ENCODE data around the gene MCU. TPM values are rescaled to one million over a fixed set of nuclear protein-coding genes. Genes with fewer than 3 reads are reported as not detected.
A peak's percentile ranks its signal among the peaks of the same experiment; 100 is the strongest.
"Not testable (repeated sequence)": the region's sequence is repeated elsewhere in the genome, so short reads cannot be mapped to it uniquely, and the experiment has no call there.

MCU gene
- total RNA-seq, 4 donors from 2014 or later = 17.6 to 24.9 (median 20.3) TPM

DNA sequence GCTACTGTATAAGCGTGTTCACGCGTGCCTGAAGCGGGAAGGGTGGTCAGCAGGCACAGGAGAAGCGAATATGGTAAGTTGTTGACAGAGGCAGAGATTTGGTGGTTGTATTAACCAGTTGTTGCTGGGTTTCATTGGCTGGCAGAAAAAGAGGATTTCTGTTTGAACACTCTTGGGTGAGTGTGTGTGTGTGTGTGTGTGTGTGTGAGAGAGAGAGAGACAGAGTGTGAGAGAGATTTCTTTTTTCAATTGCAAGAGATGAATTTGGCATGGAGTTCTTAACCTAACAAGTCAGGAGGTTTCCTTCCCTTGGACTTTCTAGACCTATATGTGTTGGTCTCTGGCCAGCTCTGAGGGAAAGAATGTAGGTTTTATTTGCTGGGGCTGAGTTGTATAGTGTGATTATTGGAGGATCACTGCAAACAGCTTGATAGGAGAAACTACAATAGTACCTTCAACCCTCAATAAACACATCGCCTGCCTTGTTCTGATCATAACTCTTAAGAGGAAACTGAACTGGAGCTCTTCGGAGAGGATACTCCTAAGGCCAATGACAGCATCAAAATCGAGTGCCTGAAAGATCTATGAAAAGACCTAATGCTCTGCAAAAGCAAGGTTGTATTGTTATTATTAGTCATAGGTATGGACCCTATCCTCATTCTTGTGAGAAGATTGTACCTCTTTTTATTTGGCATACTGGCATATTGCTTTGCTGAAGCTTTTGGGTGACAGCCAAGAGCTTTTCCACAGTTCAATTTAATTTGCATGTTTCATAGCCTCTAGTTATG is 1.2 kb downstream of the MCU start:
- peak overlapping the region; percentile 73 to 97 (median 93) for H3K27ac ChIP-seq
- TF ChIP-seq, protein P1, sequence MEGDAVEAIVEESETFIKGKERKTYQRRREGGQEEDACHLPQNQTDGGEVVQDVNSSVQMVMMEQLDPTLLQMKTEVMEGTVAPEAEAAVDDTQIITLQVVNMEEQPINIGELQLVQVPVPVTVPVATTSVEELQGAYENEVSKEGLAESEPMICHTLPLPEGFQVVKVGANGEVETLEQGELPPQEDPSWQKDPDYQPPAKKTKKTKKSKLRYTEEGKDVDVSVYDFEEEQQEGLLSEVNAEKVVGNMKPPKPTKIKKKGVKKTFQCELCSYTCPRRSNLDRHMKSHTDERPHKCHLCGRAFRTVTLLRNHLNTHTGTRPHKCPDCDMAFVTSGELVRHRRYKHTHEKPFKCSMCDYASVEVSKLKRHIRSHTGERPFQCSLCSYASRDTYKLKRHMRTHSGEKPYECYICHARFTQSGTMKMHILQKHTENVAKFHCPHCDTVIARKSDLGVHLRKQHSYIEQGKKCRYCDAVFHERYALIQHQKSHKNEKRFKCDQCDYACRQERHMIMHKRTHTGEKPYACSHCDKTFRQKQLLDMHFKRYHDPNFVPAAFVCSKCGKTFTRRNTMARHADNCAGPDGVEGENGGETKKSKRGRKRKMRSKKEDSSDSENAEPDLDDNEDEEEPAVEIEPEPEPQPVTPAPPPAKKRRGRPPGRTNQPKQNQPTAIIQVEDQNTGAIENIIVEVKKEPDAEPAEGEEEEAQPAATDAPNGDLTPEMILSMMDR (IDR thresholded peaks at IDR 0.05) = no peak
- TF ChIP-seq POLR2A (IDR thresholded peaks at IDR 0.05) (no peak), EP300 (IDR thresholded peaks at IDR 0.05) (no peak), POLR2AphosphoS5 (IDR thresholded peaks at IDR 0.05) (no peak)
- no peaks in the 10 kb centered on the region for H3K9me3 ChIP-seq
- peak overlapping the region; percentile 71 to 97 for H3K4me3 ChIP-seq
- peaks cover 6 to 38% (median 11%) of the 10 kb centered on the region in 3 donors for H3K4me1 ChIP-seq
- WGBS, 2 donors (ENCODE audit: low coverage in 1 of 2) = 0 to 4% methylated on average over 1 to 4 of the region's 8 CpGs
- H3K27me3 ChIP-seq = no peaks in the 10 kb centered on the region
- no peak for ATAC-seq
- H3K36me3 ChIP-seq = no peaks in the 10 kb centered on the region

DNA sequence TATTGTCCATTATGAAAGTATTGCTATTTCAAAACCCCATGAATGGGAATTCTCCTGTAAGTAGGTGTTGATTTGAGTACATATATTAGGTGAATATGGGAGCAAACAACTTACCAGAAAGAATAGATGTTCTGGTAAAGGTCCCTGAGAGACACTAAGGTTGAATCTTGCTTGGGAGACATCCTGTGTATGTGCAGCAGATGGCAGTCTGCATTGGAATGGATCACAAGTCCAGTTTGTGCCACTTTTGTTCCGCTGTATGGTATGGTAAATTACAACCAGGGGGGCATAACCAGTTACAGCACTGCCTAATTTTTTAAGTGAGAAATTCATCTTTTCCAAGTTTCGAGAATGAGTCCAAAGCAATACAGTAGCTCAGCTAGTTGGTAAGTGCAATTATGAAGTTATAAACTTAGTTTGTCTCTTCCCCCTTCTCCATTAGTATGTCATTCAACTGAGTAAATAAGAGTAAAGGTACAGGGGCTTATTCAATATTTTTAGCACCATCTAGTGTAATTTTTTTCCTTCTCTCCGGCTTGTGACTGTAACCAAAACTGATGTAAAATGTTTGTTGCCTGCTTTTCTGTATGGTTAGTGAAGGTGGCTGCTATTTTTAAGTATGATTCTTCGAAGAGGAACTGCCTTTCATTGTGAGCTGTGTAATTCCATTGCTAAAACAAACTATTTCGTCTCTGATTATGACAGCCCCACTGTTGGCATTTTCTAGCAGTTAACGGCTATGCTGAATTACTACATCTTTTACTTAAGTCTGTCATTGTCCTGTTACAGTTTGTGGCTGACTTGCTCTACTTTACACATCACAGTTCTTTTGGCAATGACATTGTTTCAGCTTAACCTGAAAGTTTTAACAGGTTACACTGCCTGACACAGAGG is 2.8 kb downstream of the MCU start:
- no peaks in the 10 kb centered on the region for H3K36me3 ChIP-seq
- peak overlapping the region in 1 of 2 donors; percentile 6 for H3K4me3 ChIP-seq
- no peaks in the 10 kb centered on the region for H3K9me3 ChIP-seq
- peaks cover 6 to 38% (median 11%) of the 10 kb centered on the region in 3 donors for H3K4me1 ChIP-seq
- 15 to 24% methylated on average over 6 of the region's 6 CpGs for WGBS, 2 donors (ENCODE audit: low coverage in 1 of 2)
- no peaks in the 10 kb centered on the region for H3K27me3 ChIP-seq
- ATAC-seq = no peak
- TF ChIP-seq, protein P1 (IDR thresholded peaks at IDR 0.05) = peak in 3 of 4 experiments; percentile 43 to 69 (median 59)
- TF ChIP-seq POLR2AphosphoS5 (IDR thresholded peaks at IDR 0.05) (peak; percentile 14), EP300 (IDR thresholded peaks at IDR 0.05) (no peak), POLR2A (IDR thresholded peaks at IDR 0.05) (no peak)
- peak overlapping the region in 1 of 4 donors; percentile 2 for H3K27ac ChIP-seq

DNA sequence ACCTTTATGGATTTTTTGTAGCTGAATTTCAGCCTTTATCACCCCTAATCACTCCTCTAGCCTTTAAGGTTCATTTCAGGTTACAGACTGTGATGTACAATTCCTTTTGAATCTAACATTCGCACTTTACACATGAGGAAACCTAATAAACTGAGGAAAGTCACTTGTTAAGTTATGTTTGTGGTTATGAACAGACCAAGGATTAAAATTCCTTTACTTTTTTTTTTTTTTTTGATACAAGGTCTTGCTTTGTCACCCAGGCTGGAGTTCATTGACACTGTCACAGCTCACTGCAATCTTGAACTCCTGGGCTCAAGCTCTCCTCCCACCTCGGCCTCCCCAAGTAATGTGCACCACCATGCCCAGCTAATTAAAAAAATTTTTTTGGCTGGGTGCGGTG is 3.6 kb downstream of the MCU start:
- 50 to 82% methylated on average over 1 to 2 of the region's 3 CpGs for WGBS, 2 donors (ENCODE audit: low coverage in 1 of 2)
- no peak overlapping the region for H3K4me3 ChIP-seq
- no peak for TF ChIP-seq POLR2A (IDR thresholded peaks at IDR 0.05)
- TF ChIP-seq POLR2AphosphoS5 (IDR thresholded peaks at IDR 0.05) = no peak
- no peak for TF ChIP-seq EP300 (IDR thresholded peaks at IDR 0.05)
- no peaks in the 10 kb centered on the region for H3K27me3 ChIP-seq
- H3K9me3 ChIP-seq = no peaks in the 10 kb centered on the region
- no peaks in the 10 kb centered on the region for H3K36me3 ChIP-seq
- H3K27ac ChIP-seq = no peak overlapping the region
- ATAC-seq = no peak
- peaks cover 6 to 45% (median 11%) of the 10 kb centered on the region in 3 donors for H3K4me1 ChIP-seq

DNA sequence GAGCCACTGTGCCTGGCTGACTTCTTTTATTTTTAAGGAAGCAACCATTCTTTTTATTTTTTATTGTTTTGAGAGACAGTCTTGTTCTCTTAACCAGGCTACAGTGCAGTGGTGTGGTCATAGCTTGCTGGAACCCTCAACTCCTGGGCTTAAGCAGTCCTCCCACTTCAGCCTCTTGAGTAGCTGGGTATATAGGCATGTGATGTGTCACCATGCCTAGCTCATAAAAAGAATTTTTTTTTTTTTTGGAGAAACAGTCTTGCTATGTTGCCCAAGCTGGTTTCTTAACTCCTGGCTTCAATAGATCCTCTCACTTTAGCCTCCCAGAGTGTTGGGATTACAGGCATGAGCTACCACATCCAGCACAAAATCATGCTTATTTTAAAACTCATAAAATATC is 5.8 kb downstream of the MCU start:
- H3K4me1 ChIP-seq = peaks cover 6 to 51% (median 11%) of the 10 kb centered on the region in 3 donors
- H3K9me3 ChIP-seq = no peaks in the 10 kb centered on the region
- ATAC-seq = no peak
- H3K36me3 ChIP-seq = no peaks in the 10 kb centered on the region
- H3K4me3 ChIP-seq = no peak overlapping the region
- no peak for TF ChIP-seq POLR2A (IDR thresholded peaks at IDR 0.05)
- TF ChIP-seq, protein P1 (IDR thresholded peaks at IDR 0.05) = no peak
- TF ChIP-seq EP300 (IDR thresholded peaks at IDR 0.05) = no peak
- no peak for TF ChIP-seq POLR2AphosphoS5 (IDR thresholded peaks at IDR 0.05)
- H3K27ac ChIP-seq = no peak overlapping the region
- no peaks in the 10 kb centered on the region for H3K27me3 ChIP-seq

DNA sequence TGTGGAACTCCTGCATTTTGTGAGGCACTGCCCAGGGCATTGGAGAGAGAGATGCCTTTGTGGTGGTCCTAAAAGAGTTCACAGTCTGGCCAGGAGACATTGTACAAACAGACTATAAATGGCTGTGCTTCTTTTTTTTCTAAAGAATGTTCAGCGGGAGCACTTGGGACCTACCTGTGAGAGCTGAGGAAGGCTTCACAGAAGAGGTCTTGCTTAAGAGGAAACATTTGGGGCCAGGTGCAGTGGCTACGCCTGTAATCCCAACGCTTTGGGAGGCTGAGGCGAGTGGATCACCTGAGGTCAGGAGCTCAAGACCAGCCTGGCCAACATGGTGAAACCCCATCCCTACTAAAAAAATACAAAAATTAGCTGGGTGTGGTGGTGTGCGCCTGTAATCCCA is 10.5 kb downstream of the MCU start:
- ATAC-seq = not testable (repeated sequence)

More for the DNA sequence above, 10.5 kb downstream of the MCU start:
- 78 to 96% methylated on average over 1 to 5 of the region's 5 CpGs for WGBS, 2 donors (ENCODE audit: low coverage in 1 of 2)
- not testable (repeated sequence) for H3K9me3 ChIP-seq, H3K4me3 ChIP-seq, H3K36me3 ChIP-seq, H3K27me3 ChIP-seq
- peaks cover 0 to 30% (median 0%) of the 10 kb centered on the region in 3 donors for H3K4me1 ChIP-seq
- H3K27ac ChIP-seq = peak overlapping the region in 1 of 4 donors; percentile 22

All from gastroesophageal sphincter (tissue), 4 donors.